GM10847 (cell line): ENCODE results near the gene MCOLN3.

Source experiments
- POLR2A ChIP-seq: IDR thresholded peaks from 2 replicates; pipeline ENCODE4 v1.6.1; 2011; ENCODE audit not compliant: insufficient read length; ENCODE audit errors: extremely low read depth

Gene MCOLN3

DNA sequence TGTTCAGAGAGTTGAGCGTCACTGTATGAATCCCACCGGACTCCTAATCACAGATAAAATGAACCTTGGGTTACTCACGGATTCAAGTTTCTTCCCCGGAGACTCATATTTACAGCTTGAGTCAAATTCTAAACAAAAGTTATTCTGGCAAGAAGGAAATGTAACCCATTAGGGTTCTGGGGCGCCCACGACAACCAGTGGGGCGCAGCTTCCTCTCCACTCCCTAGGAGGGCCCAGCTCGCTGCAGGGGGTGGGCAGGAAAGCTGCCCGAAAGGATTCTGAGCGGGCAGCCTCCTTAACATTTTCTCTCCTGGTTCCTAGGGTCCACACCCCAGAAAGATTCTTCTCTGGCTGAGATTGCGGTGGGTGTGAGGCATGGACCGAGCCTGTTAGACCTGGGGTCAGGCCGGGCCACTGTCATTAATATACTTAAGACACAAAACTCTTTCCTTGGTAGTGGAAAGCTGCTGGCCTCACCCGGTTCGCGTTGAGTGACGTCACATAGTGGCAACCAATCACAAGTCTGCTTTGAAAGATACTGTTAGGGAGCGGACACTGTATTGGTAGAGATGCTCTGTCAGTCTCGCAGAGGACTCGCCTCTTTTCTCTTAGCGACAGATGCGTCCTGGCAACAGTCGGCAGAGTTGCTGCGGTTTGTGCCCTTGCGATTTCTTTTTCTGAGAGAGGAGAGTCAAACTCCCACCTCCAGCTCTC lies 13.6 kb upstream of the MCOLN3 start:
- no peak for TF ChIP-seq POLR2A

DNA sequence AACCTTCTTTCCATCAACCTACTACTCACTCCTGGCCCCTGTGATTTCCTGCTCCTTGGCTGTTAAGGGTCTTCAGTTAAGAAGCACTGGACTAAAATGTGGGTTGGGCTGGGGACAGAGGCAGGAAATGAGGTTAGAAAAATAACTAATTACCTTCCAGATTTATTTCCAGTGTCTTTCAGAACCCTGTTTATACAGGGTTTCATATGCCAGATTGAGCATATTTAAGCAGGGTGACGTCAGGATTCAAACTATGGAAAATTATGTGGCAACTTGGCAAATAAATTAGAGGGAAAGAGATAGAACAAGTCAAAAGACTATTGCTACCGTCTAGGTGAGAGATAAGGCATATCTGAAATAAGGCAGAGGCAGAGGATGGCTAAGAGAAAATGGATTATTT lies 11.7 kb upstream of the MCOLN3 start:
- TF ChIP-seq POLR2A: no peak

DNA sequence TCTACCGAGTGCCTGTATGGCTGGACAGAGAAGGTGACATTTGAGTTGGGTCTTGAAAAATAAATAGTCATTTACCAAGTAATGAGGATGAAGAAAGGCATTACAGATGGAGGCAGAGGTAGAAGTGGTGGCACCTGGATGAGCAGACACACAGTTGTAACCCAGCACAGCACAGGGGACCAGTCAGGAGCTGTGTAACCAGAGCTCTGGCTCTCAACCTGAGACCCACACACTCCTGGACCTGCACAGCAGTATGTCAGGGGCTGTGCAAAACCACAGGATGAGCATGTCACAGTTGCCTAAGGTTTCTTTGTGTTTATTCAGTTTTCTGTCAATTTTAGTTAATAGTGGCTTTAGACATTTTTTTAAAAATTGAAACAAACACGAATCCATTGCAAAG lies 11.3 kb upstream of the MCOLN3 start:
- TF ChIP-seq POLR2A: no peak

DNA sequence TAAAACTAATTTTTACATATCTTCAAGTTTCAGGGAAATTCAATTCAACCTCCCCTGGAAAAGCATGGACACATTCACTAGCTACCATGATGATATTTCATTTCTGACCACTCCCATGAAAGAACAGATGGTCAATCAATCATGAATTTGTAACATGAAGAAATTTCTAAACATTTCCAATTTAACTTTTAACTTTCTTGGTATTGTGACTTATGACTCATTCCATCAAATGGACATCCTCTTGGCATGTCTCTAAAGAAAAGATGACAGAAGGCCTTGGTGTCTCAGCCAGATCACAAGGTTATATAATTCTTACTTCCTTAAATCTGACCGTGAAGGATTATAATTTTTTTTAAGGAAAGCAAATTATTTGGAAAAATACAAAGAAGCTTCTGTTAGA lies 10.5 kb upstream of the MCOLN3 start:
- no peak for TF ChIP-seq POLR2A

DNA sequence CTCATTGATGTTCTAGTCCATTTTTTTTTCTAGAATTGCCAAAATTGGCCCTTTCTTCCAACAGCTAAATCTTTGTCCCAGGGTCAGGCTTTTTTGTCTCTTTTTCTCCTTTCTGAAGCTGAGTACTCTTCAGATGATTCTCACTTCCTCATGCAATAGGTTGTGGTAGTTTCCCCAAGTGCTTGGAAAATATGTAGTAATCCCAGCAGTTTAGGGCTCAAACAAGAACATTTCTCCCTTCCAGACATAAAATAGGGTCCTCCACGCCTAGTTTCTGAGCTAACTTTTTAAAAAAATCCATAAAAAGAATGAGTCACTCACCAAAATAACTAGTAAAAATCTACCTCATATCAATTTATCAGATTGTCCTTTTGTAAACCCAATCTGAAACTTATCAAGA lies 10.0 kb upstream of the MCOLN3 start:
- no peak for TF ChIP-seq POLR2A

DNA sequence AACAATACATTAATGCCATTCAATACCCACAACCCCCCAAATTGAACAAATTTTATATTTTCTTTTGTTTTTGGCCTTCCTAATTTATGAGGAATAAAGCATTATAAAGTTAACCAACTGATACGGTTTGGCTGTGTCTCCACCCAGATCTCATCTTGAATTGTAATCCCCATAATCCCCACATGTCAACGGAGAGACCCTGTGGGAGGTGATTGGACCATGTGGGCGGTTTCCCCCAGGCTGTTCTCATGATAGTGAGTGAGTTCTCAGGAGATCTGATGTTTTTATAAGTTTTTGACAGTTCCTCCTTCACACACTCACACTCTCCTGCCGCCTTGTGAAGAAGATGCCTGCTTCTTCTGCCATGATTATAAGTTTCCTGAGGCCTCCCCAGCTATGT lies 6.4 kb upstream of the MCOLN3 start:
- no peak for TF ChIP-seq POLR2A

DNA sequence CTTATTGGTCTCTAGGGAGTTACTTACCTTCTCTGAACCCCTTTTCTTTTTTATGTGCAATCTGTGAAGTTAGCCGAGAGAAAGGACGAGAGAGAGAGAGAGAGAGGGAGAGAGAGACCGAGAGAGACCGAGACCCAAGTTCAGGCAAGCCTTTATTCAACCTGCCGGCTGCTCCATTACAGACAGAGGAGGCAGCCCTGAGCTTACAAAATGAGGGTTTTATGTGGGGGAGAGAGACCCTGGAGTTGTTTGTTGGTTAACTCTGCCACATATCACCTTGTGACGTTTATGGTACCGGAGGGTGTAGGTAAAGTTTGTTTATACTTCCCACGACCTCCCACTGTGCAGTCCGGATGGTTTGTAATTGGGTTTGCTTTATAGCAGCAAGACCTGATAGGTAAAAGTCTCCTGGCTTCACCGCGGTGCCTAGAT lies 1.5 kb upstream of the MCOLN3 start:
- no peak for TF ChIP-seq POLR2A

DNA sequence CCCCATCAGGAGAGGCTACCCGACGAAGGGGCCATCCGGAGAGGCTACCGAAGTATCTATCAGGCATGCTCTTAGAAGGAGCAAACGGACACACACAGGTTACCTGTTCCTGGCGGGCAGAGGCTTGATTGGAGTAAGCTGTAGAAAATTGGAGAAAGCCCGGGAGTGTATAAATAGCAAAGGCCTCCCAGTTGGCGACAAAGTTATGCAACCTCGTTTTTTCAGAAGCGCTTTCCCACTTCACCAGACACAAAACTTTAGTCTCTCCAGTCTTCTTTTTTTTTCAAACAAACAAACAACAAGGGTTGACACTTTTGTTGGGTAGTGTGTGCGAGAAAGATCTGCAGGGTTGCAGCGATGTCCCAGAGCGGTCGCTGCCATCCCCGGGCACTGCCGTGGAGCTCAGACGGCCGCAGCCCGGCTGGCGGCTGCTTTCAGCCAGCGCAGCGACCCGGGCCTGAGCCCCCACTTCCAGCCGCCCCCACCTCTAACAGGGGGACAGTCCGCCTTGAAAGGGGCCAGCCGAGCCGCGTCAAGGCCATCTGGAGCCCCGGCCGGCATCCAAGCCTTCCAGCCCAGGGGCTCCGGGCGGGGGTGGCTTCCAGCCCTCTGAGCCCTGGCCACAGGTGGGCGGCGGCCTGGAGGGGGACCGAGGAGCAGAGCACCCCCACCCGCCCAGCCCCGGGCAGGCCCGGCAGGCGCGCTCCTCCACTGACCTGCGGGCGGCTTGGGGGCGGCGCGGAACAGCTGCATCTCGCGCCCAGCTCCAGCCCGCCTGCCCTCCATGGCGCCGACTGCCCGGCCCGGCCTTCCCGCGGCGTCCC lies 616 bp downstream of the MCOLN3 start:
- no peak for TF ChIP-seq POLR2A

DNA sequence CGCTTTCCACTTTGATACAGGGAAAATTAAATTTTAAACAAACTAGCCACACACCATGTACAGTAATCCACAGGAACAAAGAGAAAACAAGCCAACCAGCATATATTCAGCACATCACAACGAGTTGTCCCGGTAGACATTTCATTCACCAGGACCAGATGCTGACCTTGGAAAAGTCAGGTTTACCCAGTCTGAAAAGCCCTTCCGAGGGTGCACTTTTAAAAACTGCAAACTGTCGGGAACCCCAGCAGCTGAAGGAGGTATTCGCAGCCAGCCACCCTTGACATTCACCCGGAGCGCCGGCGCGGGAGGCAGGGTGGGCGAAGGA lies 1.2 kb downstream of the MCOLN3 start:
- TF ChIP-seq POLR2A: no peak

DNA sequence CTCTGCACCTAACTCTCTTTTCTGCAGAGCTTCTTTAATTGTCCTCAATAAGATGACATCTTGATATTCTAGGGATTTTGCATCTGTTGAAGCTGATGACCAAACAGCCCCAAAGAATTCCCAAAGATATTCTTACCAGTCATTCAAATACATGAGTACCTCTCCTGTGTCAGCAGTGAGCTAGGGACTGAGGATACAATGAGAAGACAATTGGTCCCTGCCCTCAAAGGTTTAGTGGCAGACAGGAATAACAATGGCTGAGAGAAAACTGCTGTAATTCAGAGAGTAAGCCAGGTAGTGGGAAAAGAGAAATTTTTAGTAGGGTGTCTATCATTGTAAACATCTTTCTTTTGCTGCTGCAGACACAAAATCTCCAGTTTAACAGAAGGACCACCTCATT lies 5.9 kb downstream of the MCOLN3 start:
- TF ChIP-seq POLR2A: no peak

DNA sequence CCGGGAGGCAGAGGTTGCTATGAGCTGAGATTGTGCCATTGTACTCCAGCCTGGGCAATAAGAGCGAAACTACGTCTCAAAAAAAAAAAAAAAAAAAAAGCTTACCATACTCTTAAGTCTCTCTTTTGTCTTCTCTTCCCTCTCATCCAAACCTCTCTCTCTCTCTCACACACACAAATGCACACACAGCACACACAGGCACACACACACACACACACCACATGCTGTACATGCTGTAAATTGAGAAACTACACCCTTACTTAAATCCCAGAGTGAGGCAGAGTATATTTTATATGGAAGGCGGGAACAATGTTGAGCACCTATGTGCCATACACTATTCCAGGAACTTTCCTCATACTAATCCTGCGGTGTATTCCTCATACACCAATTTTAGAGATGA lies 6.5 kb downstream of the MCOLN3 start:
- no peak for TF ChIP-seq POLR2A

DNA sequence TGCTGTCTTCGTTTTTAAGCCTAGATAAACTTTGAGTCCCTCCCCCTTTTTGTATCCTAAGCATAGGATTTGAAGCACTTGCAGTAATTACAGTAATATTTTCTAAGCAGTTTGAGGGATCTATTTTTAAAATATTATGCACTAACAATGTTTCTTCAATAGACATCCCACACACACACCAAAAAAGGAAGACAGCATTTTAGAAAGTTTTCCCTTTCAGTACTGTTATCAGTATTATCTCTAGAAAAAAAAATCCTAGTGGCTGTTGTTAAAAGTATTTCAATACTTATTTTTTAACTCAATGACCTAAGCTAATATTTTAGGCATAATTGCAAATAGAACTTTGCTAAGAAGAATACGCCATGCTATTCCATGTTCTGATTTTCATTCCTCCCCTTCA lies 15.1 kb downstream of the MCOLN3 start:
- no peak for TF ChIP-seq POLR2A

DNA sequence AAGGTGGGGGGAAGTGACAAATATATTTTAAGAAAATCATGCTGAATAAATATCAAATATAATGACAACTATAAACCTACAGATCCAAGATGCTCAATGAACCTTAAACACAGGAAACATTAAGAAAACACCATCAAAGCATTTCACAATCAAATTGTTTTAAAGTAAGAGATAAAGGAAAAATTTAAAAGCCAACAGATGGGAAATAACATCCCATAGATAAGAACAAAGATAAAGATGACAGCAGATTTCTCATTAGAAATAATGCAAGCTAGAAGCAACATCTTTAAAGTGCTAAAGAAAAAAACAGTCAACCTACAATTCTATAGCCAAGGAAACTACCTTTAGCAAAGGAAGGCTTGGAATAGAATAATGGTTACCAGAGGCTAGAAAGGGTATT lies 17.8 kb downstream of the MCOLN3 start:
- no peak for TF ChIP-seq POLR2A

DNA sequence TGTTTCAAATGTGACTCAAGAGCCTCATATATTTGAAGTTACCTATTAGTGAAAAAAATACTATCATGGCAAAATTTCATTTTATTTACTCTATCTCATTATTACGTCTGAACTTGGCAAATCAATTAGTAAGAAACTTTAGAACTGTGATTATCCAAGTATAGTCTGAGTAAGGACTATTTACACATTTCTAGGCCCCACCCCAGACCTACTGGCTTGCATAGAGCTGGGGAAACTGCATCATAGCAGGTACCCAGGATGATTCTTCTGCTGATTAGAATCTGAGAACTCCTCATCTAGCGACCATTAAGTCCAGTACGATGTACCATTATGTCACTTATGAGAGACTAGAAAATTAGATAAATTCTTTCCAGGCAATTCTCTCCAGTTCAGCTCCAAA lies 20.1 kb downstream of the MCOLN3 start:
- no peak for TF ChIP-seq POLR2A

DNA sequence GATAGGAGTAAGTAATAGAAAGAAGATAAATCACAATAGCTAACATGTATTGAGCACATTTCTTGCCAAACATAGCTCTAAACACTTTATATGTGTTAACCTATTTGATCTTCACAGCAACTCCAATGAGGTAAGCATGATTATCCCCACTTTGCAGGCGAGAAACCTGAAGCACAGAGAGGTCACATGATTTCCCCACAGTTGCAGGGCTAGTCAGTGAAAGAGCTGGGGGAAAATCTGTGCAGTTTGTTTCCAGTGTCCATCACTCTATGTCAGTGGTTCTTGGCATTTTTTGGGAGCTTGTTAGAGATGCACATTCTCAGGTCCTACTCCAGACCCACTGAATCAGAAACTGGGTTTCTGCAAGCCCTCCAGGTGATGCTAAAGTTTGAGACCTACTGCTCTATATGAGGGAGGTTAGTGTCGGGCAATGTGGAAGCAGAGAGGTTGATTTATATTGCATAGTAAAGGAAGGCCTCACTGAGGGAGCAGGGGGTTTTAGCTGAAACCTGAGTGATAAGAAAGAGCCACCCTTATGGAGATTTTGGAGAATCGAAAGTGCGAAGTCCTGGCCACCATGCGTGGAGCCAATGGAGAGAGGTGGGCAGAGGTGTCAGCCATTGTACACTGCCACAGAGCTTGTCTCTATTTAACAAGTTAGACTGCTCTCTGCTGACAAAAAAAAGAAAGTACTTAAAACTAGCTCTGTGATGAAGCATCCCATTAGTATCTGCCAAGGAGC lies 20.9 kb downstream of the MCOLN3 start:
- TF ChIP-seq POLR2A: no peak

DNA sequence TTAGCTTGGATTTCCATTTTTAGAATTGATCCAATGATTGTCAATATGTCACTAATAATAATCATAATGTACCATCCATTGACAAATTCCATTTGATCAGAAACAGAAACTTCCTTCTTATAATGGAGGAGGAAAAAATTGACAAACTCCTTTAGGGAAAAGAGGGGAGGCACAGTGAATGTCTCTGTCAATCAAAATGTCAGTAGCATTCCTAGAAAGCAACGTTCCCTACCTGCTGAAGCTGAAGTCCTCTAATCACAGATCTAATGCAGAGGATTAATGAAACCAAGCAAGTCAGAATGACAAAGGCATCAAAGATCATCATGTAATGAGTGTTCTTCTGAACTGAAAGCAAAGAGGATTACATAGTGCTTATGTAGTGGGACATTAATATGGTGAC lies 22.4 kb downstream of the MCOLN3 start:
- no peak for TF ChIP-seq POLR2A
